Psoas muscle (tissue), 8 donors: ENCODE results near the gene TMEM143. TPM values are rescaled to one million over a fixed set of nuclear protein-coding genes. Genes with fewer than 3 reads are reported as not detected.
"Not testable (repeated sequence)": the region's sequence is repeated elsewhere in the genome, so short reads cannot be mapped to it uniquely, and the experiment has no call there.

Experiments used
- ATAC-seq, 4 donors: fragments of 200-7000 bp; cut with Tn5 transposase; one replicate each; pipeline ENCODE4 v1.9.1; 2020; ENCODE audit warnings: moderate library complexity in 3 of 4, mild to moderate bottlenecking in 2 of 4
- DNase-seq, 2 donors: peaks; one replicate each; pipeline ENCODE4 v3.0.0-alpha.2; 2020
- H3K27ac ChIP-seq: fragments of 200-600 bp; one replicate; pipeline ENCODE4 v1.8.0; 2022
- H3K27me3 ChIP-seq, 3 donors: fragments of 200-600 bp in 1 of 3; one replicate each; pipeline versions ENCODE4 v1.6.1 to v1.8.0; 2013 to 2022; ENCODE audit warnings: low read length in 2 of 3, mild to moderate bottlenecking in 2 of 3, moderate library complexity in 1 of 3; ENCODE audit not compliant: insufficient read depth in 3 of 3
- H3K36me3 ChIP-seq, 2 donors: fragments of 200-600 bp in 1 of 2; one replicate each; pipeline versions ENCODE4 v1.6.1 to v1.8.0; 2013 to 2022; ENCODE audit warnings: low read depth in 1 of 2, mild to moderate bottlenecking in 1 of 2, moderate library complexity in 1 of 2; ENCODE audit not compliant: insufficient read depth in 1 of 2
- H3K4me1 ChIP-seq: fragments of 200-600 bp; one replicate; pipeline ENCODE4 v1.8.0; 2022
- H3K4me3 ChIP-seq: fragments of 200-600 bp; one replicate; pipeline ENCODE4 v1.8.0; 2022; ENCODE audit warnings: mild to moderate bottlenecking
- H3K9me3 ChIP-seq: fragments of 200-600 bp; one replicate; pipeline ENCODE4 v1.8.0; 2022
- WGBS, 3 donors: extraction: QIAGEN DNeasy Blood & Tissue Kit; methylation state at CpG; one replicate each; pipeline versions ENCODE4 v1.1.6 to v1.1.7; 2013; 5-methylcytosine and 5-hydroxymethylcytosine counted together
- intact Hi-C, 2 donors: fragments of 100-400 bp; cut with DNase I; formaldehyde crosslinking; loops; one replicate each; pipeline versions ENCODE4 v1.11.0 to v1.14.2; 2022
- polyA plus RNA-seq, 3 donors: library from polyadenylated mRNA; stranded (reverse); fragments of 200-250 nt; gene quantifications; one replicate each; pipeline ENCODE4 v1.2.3, GENCODE V29; 2013
- total RNA-seq, 4 donors: library from RNA; stranded (reverse); fragmentation: NEBNext Ultra II Directional in 2 of 4; extraction: Animal tissue kit (Norgen Biotek cat#: 25700) in 2 of 4; gene quantifications; one replicate each; pipeline versions ENCODE4 v1.2.1 to v1.2.4, GENCODE V29; 2021 to 2023
- TF ChIP-seq, protein P1 (sequence below): fragments of 200-600 bp; IDR thresholded peaks from one replicate; pipeline ENCODE4 v1.8.0; 2022; ENCODE audit warnings: antibody characterized with exemption
- donor health status: healthy with polysubstance abuse.
- donor health status: DM: no; HTN: no; CAD: no; lungs with moderate emphysema.
- donor health status: Bipolar disorder and iron deficiency.
- donor health status: healthy.
- donor health status: DM: yes; HTN: yes; CAD: no.
- donor health status: DM: no; HTN: no; CAD: no.
- donor health status: DM: no; HTN: no; CAD: no.
- donor health status: DM: yes; HTN: yes; CAD: no.

The TMEM143 gene
- total and polyA plus RNA-seq, 7 donors = 17.1 to 65.1 (median 52.0) TPM

GRCh38 chr19:48395170-48395455 lies 31.4 kb upstream of the TMEM143 start:
- DNase-seq = no peak
- TF ChIP-seq, protein P1, sequence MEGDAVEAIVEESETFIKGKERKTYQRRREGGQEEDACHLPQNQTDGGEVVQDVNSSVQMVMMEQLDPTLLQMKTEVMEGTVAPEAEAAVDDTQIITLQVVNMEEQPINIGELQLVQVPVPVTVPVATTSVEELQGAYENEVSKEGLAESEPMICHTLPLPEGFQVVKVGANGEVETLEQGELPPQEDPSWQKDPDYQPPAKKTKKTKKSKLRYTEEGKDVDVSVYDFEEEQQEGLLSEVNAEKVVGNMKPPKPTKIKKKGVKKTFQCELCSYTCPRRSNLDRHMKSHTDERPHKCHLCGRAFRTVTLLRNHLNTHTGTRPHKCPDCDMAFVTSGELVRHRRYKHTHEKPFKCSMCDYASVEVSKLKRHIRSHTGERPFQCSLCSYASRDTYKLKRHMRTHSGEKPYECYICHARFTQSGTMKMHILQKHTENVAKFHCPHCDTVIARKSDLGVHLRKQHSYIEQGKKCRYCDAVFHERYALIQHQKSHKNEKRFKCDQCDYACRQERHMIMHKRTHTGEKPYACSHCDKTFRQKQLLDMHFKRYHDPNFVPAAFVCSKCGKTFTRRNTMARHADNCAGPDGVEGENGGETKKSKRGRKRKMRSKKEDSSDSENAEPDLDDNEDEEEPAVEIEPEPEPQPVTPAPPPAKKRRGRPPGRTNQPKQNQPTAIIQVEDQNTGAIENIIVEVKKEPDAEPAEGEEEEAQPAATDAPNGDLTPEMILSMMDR = no peak
- intact Hi-C loops = loop anchor here in 1 of 2 donors (1.0 kb wide), 1 partner anchor 47 kb away; no protein-coding TSS in a partner anchor
- WGBS, 3 donors = 13 to 33% (median 18%) methylated on average over 6 of the region's 6 CpGs
- H3K36me3 ChIP-seq = no peaks in the 10 kb centered on the region
- H3K27ac ChIP-seq = no peak overlapping the region
- no peaks in the 10 kb centered on the region for H3K4me1 ChIP-seq
- H3K27me3 ChIP-seq = peaks cover 0 to 56% (median 42%) of the 10 kb centered on the region in 3 donors
- no peak for ATAC-seq
- H3K9me3 ChIP-seq = no peaks in the 10 kb centered on the region
- H3K4me3 ChIP-seq = no peak overlapping the region

GRCh38 chr19:48394331-48395169 lies 30.8 kb upstream of the TMEM143 start:
- Histone ChIP-seq H3K27ac (no peak overlapping the region), H3K36me3 (peaks cover 0 to under 1% of the 10 kb centered on the region in 2 donors), H3K4me1 (no peaks in the 10 kb centered on the region), H3K27me3 (peaks cover 0 to 56% (median 42%) of the 10 kb centered on the region in 3 donors), H3K9me3 (no peaks in the 10 kb centered on the region), H3K4me3 (no peak overlapping the region)
- TF ChIP-seq, protein P1 = no peak
- DNase-seq (no peak), ATAC-seq (no peak)
- intact Hi-C loops = loop anchor here (1.0 to 5.0 kb wide), 2 partner anchors 48 to 77 kb away; no protein-coding TSS in a partner anchor
- WGBS, 3 donors = 5 to 8% (median 7%) methylated on average over 24 to 38 of the region's 38 CpGs

DNA sequence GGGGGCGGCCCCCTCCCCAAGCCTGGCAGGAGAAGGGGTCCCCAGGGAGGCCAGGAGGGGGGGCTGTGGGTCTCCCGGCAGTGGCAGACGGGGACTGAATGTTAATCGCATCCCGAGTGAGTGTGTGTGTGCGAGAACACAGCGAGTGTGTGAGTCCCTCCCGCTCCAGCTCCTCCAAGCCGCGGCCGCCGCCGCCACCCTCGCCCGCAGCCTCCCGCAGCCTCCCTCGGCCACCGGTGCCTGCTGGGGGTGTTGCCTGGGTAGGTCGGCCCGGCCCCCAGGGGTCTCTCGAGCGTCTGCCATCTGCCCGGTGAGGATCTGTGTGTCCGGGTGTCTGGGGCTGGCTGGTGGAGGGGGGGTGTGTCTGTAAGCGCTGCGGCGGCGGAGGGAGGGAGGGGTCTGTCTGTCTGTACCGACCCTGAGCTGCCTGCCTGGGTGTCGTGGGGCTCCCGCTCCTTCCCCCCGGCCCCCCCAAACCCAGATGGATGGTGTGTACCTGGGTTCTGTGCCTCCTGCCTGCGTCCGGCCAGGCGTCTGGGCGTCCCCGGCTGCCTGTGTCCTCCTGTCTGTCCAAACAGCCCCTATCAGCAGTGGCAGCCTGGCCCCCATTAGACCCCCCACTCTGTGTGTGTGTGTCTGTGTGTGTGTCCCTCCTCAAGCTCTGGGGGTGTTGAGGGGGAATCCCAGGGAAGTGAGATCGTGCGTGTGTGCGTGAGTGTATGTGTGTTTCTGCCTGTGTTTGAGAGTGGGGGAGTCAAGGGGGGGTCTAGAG lies 30.0 kb upstream of the TMEM143 start, which contains the start of gene GRIN2D:
TSS of gene GRIN2D (plus strand) at position 110 of the 772 bp plus-strand sequence. CDS start 4,725 bp downstream, outside the sequence.
- WGBS, 3 donors = 2 to 3% (median 2%) methylated on average over 22 to 40 of the region's 40 CpGs
- TF ChIP-seq, protein P1 = no peak
- Histone ChIP-seq H3K9me3 (no peaks in the 10 kb centered on the region), H3K4me1 (no peaks in the 10 kb centered on the region), H3K4me3 (peak within 1 kb of the TSS; percentile 30), H3K36me3 (peaks cover 0 to 8% of the 10 kb centered on the region in 2 donors), H3K27ac (no peak within 1 kb of the TSS), H3K27me3 (peaks cover 0 to 56% (median 39%) of the 10 kb centered on the region in 3 donors)
- ATAC-seq = no peak
- DNase-seq = no peak
- intact Hi-C loops = loop anchor here in 1 of 2 donors (5.0 kb wide), 1 partner anchor 76 kb away; no protein-coding TSS in a partner anchor

- no peak for DNase-seq
- WGBS, 3 donors = 79 to 81% (median 80%) methylated on average over 14 to 15 of the region's 15 CpGs
- H3K9me3 ChIP-seq = no peaks in the 10 kb centered on the region
- ATAC-seq = no peak
- peaks cover 0 to 53% (median 37%) of the 10 kb centered on the region in 3 donors for H3K27me3 ChIP-seq
- H3K27ac ChIP-seq = no peak overlapping the region
- intact Hi-C loops = loop anchor here in 1 of 2 donors (5.0 kb wide), 1 partner anchor 76 kb away; no protein-coding TSS in a partner anchor
- no peaks in the 10 kb centered on the region for H3K4me1 ChIP-seq
- H3K36me3 ChIP-seq = peaks cover 0 to 15% of the 10 kb centered on the region in 2 donors
- TF ChIP-seq, protein P1 = no peak
- no peak overlapping the region for H3K4me3 ChIP-seq
Observed at GRCh38 chr19:48392860-48393558, 29.3 kb upstream of the TMEM143 start.

DNA sequence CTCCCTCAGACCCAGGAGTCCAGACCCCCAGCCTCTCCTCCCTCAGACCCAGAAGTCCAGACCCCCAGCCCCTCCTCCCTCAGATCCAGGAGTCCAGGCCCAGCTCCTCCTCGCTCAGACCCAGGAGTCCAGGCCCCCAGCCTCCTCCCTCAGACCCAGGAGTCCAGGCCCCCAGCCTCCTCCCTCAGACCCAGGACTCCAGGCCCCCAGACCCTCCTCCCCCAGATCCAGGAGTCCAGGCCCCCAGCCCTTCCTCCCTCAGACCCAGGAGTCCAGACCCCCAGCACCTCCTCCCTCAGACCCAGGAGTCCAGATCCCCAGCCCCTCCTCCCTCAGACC lies 28.2 kb upstream of the TMEM143 start:
- Histone ChIP-seq H3K36me3 (peaks cover 0 to 26% of the 10 kb centered on the region in 2 donors), H3K27me3 (peaks cover 0 to 43% (median 32%) of the 10 kb centered on the region in 3 donors)
- WGBS, 3 donors = 64 to 89% (median 80%) methylated on average over 1 of the region's 1 CpG
- H3K9me3 ChIP-seq, H3K4me1 ChIP-seq, H3K4me3 ChIP-seq, H3K27ac ChIP-seq, ATAC-seq, DNase-seq: not testable (repeated sequence)
- intact Hi-C loops = loop anchor here in 1 of 2 donors (5.0 kb wide), 1 partner anchor 75 kb away; no protein-coding TSS in a partner anchor
